Ammon's horn (tissue), 1 donor: Measurements from ENCODE around the gene INPP4A.
A peak's percentile ranks its signal among the peaks of the same experiment; 100 is the strongest.

ENCODE experiments used
- DNase-seq: peaks from one replicate; pipeline ENCODE4 v3.0.0-alpha.2; 2016; ENCODE audit warnings: low spot score

The INPP4A gene

GRCh38 chr2:98496750-98497493, 52.3 kb downstream of the INPP4A start:
- no peak for DNase-seq

GRCh38 chr2:98498703-98499440, 54.2 kb downstream of the INPP4A start:
- no peak for DNase-seq

- DNase-seq: no peak
Measured at GRCh38 chr2:98500561-98500960, 55.9 kb downstream of the INPP4A start.

GRCh38 chr2:98501223-98501622, 56.6 kb downstream of the INPP4A start:
- no peak for DNase-seq

GRCh38 chr2:98501876-98502275, 57.2 kb downstream of the INPP4A start:
- DNase-seq: no peak

GRCh38 chr2:98502556-98503335, 58.1 kb downstream of the INPP4A start:
- DNase-seq: no peak

- peak; percentile 65 for DNase-seq
Measured at GRCh38 chr2:98503481-98504105, 58.9 kb downstream of the INPP4A start.

- DNase-seq: no peak
Measured at GRCh38 chr2:98504381-98505109, 59.9 kb downstream of the INPP4A start.

- DNase-seq: peak; percentile 60
Measured at GRCh38 chr2:98505311-98505808, 60.7 kb downstream of the INPP4A start.

- no peak for DNase-seq
Measured at GRCh38 chr2:98505971-98506664, 61.5 kb downstream of the INPP4A start.

- no peak for DNase-seq
Measured at GRCh38 chr2:98506881-98507280, 62.2 kb downstream of the INPP4A start.

- DNase-seq: no peak
Measured at GRCh38 chr2:98507461-98507860, 62.8 kb downstream of the INPP4A start.

GRCh38 chr2:98507891-98508708, 63.4 kb downstream of the INPP4A start:
- peak; percentile 75 for DNase-seq

GRCh38 chr2:98508709-98509066, 64.0 kb downstream of the INPP4A start:
- DNase-seq: peak; percentile 75

- DNase-seq: no peak
Measured at GRCh38 chr2:98509542-98510321, 65.1 kb downstream of the INPP4A start.

GRCh38 chr2:98510322-98510662, 65.6 kb downstream of the INPP4A start:
- DNase-seq: no peak

GRCh38 chr2:98511981-98512380, 67.3 kb downstream of the INPP4A start:
- no peak for DNase-seq

- DNase-seq: no peak
Measured at GRCh38 chr2:98512699-98513098, 68.0 kb downstream of the INPP4A start.

- no peak for DNase-seq
Measured at GRCh38 chr2:98514096-98514639, 69.5 kb downstream of the INPP4A start.
